HG03469 (cell line): Measurements from ENCODE around the gene PTPN13.

Source experiments
- ATAC-seq: cut with Tn5 transposase; IDR thresholded peaks from one replicate; pipeline ENCODE4 v1.9.1; 2021; ENCODE audit warnings: mild to moderate bottlenecking, moderate library complexity, moderate number of reproducible peaks; ENCODE audit not compliant: unreplicated experiment

PTPN13 gene

DNA sequence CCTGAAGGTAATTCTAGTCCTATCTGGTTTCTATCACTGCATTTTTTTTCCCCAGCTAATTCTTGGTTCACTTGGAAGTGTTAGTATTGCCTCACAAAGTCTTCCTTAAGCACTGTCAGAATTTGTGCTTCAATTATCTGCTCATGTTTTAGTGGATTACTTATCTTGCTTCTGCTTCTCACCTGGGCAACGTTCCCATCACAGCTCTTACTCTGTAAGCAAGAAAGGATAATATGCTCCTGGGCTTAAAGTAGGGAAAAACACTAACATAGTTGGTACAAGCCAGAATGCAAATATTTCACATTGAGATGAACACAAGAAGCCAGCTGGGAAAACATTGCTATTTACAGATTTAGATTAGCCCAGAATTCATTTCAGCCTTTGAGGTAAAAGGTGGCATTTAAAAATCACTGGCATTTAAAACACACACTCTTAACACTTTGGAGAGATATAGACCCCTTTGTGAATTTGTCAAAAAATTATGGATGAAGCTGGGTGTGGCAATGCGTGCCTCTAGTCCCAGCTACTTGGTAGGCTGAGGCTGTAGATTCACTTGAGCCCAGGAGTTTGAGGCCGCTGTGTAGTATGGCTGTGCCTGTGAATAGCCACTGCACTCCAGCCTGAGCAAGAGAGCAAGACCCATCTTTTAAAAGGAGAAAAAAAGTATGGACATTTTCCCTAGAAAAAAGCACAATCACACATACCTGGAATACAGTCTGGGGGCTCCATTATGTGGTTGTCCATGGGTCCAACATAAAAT is 6.6 kb upstream of the PTPN13 start:
- no peak for ATAC-seq

DNA sequence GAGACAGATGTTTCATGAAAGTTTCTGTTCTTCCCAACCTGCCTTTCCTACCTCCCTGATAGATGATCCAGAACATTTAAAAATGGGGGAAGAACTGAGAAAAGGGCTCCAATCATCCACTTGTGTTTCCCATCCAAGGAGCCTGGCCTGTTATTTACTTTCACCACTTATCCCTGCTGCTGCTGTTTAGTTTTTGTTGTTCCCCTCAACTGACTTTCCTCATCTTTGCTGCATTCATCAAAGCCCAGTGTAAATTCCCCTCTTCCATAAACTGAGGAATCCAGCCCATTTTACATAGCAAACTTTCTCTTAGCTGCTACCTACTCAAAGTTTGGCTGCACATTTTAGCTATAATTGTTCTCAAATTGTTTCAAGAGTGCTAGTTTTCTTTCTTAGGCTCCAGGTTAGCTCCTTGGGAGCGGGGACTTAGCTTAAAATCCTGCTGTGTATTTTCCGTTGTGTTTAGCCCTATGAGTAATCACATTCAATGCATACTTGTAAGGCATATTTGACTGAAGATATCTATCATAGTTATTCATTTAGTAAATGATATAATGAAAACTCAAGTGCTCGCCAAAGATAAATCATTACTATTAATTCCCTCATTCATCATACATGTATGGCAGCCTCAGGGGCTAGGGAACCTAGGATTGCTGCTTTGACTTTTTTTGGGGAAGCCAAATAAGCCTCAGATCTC is 1.4 kb upstream of the PTPN13 start:
- ATAC-seq = no peak

DNA sequence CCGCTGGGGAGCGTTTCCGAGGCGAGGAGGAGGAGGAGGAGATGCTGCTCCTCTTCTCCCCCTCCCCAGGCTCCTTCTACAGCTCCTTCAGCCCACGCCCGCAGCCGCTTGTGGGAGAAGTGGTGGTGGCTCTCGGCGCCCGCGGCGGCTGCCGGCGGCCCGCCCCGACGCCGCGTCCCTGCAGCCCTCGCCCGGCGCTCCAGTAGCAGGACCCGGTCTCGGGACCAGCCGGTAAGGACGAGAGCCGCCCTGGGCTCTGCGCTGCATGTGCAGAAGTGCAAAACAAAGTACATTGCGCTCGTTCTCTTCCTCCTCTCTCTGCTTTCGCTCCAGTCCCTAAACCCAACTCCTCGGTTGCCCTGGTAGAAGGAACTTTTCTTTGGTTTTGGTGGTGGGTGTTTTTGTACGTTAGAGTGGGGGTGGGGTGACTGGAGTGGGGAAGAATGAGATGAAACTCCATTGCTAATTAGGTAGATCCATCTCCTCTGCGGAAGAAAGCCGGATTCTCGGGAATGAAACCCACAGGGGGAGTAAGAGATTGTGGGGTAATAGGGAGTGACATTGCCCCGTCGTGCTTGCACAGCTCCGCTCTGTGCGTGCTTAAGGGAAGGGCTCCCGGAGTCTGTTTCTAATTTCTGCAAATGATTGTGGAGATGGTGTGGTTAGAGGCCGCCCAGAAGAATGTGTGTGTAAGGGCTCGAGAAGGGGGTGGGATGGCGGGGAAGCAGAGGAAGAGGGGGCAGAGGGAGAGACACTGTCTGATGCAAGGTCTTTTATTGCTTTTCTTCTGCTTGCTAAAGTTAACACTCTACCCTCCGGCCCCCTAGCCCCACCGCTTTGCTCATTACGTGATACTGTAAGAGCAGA is 677 bp downstream of the PTPN13 start:
- peak; percentile 2 for ATAC-seq

DNA sequence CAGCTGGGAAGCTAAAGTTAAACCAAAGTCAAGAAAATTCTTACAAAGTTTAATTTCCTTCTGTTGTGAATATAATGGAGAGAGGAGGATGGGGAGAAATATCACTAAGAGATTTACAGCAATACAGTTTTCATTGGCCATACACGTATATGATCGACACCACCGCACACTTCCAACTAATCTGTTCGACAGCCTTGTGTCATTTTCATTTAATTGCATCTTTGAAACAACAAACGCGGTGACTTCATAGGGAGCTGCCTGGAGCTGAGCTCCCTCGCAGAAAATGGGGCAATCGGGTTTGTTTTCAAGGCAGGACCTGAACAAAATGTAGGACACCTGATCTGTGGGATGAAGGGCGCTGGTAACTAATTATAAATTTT is 1.3 kb downstream of the PTPN13 start:
- no peak for ATAC-seq

DNA sequence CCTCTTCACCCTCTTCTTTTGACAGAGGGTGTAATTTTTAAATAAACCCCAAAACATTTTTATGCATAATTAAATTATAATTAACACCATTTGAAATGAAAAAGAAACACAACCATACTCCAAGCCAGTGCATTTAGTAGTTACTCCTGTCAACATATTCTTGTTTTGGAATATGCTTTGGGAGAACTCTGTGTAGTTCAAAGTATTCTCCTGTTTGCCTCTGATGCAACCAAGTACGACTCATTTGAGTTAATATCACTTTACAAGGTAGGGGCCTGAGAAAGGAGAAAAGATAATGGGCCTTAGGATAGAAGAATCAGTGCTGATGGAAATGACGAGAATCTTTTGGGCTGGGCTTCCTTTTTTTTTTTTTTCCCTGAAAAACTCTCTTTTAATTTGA is 2.7 kb downstream of the PTPN13 start:
- no peak for ATAC-seq

DNA sequence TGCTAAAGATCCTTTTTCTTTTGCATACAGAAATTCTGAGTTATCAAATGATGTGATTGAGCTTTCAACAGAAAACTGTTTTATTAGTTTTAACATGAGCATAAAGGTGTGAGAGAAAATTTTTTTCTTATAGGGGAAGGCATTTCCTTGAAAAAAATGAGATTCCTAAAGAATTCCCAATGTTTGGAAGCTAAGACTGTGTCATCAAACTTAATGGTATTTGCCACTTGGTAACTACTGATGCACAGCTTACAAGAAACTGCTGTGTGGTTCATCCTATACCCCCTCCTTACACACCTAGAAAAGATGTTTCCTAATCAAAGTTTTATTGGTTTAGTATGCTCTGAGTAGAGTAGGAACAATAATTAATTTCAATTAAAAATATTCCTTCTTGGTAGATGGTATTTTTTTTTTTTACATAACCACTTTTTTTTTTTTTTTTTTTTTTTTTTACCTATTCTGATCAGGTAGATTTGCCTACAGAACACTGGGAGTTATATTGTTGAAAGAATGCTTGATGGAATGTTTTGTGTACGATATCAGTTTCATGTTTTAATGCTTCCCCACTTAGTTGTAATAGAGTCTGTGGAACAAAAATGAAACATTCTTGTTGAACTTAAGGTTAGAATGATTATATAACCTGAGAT is 6.0 kb downstream of the PTPN13 start:
- no peak for ATAC-seq

DNA sequence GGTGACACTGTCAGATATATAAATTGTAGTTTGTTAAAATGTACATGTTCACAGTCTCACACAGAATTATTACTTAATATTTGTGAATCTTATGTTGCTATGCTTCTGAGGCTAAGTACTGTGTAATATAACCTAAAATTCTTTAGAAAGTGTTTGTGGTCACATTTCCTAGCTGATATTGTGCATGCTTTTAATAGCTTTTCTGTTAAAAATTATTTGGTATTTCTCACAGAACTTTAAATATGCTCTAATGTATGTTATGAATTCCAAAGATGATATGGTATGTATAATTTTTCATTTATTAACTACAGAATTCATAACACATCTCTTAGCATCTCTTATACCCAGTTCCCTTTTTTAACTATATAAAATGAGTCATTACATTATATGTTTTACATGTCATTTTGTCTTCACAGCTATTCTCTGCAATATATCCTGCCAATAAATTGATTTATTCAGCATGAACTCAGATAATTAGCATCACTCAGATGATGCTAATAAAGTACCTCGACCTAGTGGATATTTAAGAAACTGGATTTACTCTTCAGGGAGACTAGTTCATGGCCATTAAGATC is 9.3 kb downstream of the PTPN13 start:
- no peak for ATAC-seq

DNA sequence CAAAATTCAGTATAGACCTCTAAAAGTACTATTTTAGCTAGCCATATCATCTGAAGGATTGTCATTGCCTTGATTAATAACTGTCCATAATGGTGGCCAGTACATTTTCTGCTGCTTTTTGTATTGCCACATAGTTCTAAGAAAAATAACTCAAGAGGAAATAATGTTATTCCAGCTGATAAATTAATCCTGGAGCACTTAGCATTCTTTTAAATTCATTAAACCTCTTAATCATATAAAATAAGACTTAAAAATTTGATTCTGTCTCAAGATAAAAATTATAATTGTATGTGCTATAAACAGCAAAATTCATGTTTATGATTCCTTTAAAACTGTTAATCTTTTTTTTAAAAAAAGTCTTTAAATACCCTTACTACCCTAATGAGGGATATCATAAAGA is 12.7 kb downstream of the PTPN13 start:
- no peak for ATAC-seq

DNA sequence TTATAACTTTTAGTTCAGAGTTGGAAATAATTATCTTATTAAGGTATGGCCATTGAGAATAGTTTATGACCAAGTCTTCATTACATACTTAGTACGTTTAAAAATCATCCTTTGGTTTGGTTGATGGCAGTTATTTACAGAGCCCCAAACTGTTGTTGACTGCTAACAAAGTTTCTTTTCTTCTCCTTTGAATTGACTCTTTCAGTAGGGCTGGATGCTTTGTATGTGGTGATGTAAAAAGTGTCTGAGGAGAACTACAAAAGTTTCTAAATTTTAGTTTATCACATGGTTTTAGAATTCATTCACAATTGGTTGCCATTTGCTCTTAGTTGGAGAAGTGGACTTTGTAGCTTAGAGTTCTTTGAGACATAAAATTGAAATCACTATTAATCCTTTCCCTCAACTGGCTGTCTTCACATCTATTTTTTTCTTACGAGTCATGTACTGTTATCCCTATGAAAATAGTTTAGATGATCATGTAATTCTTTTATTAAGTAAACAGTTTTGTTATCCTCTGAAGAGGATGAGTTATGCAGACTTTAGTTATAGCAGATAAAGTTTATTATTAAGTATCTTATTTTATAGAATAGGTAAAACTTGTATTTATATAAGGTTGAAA is 14.8 kb downstream of the PTPN13 start:
- ATAC-seq = no peak

DNA sequence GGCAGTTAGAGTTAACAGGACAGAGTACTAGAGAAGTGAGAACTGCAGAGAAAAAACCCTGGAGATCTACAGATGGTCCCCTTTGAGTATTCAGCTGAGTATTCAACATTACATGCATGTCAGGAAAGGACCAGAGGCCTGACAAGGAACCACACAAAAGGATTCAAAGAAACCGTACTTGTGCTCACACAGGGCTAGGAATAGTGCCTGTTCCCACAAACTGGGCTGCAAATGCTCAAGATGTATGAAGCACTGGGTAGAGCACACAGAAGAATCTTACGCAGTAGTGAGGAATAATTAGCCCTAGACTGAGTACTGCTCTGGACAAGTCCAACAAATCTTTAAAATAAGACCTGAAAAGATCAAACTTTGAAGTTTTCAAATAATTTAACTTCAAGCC is 17.6 kb downstream of the PTPN13 start:
- ATAC-seq = no peak

DNA sequence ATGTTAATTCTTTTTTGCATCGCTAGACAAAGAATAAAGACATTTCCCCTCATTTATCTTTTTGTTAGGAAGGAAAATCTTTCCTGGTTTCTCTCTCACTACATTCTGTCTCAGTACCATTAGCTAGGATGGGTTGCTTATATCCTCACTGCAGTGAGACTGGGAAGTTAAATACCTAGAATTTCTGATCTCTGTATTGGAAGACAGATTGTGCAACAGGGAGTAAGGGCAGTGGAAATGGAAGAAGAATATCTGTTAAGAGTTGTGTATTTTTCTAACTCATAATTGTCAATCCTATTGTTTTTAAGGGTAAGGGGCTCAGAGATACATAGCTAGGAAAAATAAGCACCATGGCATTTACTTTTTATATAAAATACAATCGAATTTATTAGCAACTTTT is 19.6 kb downstream of the PTPN13 start:
- no peak for ATAC-seq

DNA sequence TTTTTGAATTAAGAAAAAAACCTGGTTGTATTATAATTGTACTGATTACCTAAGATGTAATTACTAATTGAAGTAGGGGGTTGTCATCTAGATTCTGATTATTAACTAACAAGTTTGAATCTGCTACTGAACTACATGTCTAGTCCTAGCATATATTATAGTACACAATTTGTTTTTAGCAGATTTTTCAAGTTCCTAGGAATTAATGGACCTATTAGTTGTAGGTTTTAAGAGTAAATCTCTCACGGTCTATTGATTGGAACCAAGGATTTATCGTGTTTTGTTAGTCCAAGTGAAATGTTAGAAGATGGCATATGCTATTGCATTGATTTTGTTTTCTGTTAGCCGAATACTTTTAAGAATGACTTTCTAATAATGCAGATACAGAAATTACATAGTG is 20.8 kb downstream of the PTPN13 start:
- no peak for ATAC-seq

DNA sequence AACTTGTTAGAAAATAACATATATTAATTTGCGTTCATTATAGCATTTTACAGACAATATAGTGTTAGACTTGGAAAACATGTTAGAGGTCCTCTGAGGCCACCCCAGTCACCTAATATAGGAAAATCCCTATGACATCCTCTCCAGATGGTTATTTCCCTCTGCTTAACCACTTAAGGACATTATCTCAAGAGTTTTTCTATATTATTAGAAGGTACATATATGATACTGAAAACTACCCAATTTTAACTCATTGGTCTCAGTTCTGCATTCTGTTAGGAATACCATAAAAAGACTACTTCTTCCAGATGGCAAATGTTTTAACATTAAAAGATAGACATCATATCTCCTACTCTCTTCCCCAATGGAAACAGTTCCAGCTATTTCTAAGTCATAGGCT is 21.4 kb downstream of the PTPN13 start:
- no peak for ATAC-seq

DNA sequence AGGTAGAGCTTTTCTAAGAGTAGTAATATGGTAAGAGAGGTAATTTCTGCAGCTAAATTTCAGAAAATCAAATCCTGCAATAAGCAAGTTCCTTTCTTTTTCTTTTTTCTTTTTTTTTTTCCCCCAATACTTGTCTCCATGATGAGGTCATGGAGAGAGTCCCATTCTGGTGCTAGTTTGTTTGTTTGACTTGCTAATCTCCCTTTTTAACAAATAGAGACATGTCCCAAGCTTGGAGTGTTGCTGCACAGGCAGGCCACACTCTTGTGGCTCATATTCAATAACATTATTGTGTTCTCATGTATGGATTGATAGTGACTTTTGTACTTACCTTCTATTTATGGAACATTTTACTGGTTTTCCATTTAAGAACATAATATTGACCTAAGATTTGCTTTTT is 25.5 kb downstream of the PTPN13 start:
- ATAC-seq = no peak

DNA sequence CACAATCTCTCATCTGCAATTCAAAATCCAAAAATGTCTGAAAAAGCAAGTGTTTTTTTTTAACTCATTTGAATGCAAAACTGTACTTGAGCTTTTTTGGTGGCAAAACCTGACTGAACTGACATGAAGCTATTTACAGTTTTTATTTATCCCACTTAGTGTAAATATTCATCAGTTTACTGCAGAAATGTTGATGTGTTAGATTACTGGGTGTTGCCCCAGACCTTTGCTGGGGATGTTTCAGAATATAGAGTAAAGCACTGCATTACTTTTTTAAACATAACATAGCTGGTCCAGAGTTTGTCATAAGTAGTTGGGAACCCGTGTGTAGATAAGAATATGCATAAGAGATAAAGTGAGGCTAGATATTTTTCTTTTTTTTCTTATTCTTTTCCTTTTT is 27.3 kb downstream of the PTPN13 start:
- ATAC-seq = no peak

DNA sequence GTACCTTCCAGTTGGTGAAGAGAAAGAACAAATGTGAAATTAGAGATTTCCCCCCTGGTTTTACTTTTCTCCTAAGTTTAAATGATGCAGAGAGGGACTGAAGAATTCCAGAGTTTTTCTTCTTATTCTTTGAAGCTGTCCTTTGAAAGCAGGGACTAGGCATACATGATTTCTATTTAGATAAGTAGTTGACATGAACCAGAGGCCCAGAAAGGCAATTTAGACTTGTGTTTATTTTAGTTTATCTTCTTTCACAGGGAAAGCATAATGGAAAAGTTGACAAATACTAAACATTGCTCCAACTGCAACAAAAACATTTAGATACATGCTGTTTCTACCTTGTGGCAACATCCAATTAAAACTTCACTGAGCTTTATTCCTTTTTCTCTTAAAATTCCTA is 32.0 kb downstream of the PTPN13 start:
- no peak for ATAC-seq

DNA sequence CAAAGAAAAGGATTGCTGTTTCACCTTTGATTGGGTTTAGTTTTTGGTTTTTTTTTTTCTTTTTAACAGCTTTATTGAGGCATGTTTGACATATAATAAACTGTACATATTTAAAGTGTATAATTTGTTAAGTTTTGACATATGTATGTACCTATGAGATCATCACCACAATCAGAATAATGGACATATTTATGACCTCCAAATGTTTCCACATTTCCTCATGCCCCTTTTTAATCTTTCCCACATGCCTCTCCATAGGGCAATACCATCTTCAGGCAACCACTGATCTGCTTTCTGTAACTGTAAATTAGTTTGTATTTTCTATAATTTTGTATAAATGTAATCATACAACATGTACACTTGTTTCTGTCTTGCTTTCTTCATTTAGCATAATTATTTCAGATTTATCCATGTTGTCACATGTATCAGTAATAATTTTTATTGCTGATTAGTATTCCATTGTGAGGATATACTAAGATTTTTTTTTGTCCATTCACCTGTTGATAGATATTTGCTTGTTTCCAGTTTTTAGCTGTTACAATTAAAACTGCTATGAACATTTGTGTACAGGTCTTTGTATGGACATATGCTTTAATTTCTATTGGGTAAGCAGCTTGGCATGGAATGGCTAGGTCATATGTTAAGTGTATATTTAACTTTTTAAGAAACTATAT is 33.5 kb downstream of the PTPN13 start:
- ATAC-seq = no peak

DNA sequence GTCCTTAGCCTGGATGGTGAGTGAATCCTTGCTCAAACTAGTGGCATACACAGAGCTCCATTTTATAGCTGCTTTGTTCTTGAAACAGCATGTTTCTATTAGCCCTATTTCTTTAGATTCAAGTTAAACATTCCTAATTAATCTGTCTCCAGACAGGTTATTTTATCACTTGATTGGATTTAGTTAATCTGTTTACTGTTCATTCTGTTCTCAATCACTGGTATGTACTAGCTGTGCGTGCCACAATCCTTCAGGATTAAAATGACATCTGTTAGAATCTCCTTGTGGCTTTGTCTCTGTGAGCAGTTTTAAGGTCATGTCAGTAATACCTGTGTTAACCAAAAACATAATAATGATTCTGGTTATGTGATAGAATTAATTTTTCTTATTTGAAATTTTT is 36.5 kb downstream of the PTPN13 start:
- no peak for ATAC-seq

DNA sequence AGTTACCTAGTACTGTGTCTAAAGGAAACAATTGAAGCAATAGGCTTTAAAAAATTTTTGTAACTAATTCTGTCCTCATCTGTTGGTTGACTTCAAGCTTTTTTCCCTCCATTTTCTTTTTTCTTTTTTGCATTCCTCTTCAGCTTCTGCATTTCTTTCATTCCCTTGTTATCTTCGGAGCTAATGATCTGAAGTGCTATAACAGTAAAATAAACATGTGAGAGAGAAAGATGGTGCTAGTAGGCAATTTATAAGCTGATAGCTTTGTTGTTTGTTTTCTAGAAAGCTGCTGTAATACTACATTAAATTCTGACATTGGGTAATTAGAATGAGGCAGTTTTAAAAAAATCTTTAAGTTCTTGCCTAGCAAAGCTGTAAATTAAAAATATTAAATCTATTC is 37.1 kb downstream of the PTPN13 start:
- no peak for ATAC-seq

DNA sequence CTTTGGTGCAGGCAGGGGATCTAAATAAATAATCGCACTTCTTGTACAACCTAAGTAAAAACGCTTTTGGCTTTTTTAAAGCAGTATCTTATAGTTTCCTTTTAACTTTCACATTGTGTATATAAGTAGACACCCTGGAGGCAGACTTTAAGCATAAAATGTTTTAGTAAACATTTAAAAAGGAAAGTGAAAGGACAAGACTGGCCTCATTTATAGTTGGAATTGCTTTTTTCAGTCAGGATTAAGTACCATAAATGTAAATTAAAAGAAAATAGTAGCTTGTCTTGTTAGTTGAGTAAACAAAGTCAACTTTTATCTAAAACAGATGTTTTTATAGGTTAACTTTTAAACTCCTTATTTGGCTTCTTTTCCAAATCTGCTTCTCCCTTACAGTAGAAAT is 39.7 kb downstream of the PTPN13 start:
- ATAC-seq = no peak
